NCI-H187 treated with DMSO at 0.1 percent for 48 hours (cell line): ENCODE data around the gene MKNK1.

ENCODE experiments used
- DNase-seq: peaks from one replicate; lab custom pipeline; 2025; lab: John Stamatoyannopoulos, UW

MKNK1 gene

DNA sequence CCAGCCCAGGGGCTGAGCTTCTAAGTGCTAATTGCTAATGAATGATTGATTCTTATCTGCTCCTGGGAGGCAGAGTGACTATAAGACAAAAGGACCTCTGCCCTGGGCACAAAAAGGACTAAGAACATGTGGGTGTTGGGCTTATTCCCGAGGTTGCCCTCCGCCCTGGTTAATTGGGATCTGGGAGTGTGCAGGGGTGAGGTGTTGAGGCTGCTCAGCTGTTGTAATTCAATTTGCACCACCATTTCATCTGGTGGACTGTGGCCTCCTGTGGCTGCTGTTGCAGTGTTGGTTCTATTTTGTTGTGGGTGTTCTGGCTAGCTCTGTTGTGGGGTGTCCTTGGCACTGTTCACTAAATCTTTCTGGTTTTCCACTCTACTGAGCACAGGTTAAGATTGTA, 65.9 kb downstream of the MKNK1 start:
- DNase-seq: no peak

DNA sequence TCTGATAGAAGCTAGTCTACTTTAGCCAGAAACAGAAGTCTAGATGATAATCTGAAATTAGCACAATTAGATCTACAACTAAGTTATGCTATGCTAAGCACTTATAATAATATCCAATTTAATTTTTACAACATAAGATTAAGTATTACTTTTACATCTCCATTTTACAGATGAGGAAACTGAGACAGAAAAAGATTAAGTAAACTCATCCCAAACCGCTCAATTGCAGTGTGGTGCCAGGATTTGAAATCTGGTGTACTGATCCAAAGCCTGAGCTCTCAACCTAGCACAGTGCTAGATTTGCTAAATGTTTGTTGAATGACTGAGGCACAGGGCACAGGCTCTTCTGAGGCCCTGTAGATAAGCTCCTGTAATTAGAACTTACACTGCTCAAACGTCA, 66.4 kb downstream of the MKNK1 start:
- DNase-seq: no peak

DNA sequence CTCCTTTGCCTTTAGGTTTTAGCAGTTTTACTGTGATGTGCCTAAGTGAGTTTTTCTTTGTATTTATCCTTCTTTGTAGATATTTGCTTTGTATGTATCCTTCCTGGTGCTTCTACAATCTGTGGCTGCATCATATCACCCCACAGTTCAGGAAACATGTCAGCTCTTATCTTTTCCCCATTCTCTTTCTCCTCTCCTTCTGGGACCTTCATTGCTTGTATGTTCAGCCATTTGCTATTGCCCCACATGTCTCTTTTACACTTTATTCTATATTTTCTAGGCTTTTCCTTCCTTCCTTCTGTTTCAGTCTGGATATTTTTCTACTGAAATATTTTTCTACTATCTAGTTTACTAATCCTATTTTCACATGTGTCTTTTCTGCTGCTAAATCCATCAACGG, 67.5 kb downstream of the MKNK1 start:
- no peak for DNase-seq

DNA sequence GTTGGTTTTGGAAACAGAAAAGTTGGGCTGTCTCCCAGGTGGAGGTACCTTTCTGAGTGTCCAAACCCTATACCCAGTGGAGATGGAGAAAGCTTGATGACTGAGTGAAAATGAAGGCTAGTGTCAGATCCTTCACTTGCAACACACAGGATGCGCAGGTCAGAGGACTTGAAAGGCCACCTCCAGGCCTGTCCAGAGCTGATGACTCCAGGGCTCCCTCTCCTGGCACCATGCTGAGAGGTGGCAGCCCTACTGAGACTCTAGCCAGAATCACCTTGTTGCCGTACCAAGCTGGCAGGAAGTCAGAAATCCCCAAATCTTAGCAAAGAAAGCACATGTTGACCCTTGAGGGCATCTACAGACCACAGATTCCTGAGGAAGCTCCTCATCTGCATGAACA, 69.0 kb downstream of the MKNK1 start:
- DNase-seq: no peak

DNA sequence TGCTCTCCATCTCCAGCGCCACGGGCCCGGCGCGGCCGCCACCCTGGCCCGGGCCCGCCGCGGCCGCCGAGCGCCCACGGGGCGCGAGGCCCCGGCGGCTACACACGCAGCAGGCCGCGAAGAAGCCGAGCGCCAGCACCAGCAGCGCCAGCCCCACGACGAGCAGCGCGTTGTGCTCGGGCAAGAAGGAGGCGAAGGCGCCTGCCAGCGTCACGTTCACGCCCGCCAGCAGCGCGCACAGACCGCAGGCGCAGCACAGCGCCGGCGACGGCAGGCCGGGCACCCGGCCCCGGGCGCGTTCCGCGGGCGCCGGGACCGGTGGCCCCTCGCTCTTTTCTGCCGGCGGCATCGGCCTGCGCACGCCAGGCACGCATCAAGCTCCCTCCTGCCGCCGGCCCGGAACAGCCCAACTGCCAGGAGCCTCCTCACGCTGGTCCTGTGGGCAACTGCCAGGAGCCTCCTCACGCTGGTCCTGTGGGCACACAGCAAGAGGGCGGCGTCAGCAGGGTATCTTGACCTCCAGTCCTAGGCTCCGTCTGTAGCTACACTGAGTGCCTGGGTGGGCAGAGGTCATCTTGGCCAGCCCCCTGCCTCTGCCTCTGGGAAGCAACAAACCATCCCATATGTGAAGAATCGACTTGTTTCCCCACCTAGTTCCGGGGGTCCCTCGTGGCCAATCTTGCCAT, 70.7 kb downstream of the MKNK1 start:
- DNase-seq: no peak

DNA sequence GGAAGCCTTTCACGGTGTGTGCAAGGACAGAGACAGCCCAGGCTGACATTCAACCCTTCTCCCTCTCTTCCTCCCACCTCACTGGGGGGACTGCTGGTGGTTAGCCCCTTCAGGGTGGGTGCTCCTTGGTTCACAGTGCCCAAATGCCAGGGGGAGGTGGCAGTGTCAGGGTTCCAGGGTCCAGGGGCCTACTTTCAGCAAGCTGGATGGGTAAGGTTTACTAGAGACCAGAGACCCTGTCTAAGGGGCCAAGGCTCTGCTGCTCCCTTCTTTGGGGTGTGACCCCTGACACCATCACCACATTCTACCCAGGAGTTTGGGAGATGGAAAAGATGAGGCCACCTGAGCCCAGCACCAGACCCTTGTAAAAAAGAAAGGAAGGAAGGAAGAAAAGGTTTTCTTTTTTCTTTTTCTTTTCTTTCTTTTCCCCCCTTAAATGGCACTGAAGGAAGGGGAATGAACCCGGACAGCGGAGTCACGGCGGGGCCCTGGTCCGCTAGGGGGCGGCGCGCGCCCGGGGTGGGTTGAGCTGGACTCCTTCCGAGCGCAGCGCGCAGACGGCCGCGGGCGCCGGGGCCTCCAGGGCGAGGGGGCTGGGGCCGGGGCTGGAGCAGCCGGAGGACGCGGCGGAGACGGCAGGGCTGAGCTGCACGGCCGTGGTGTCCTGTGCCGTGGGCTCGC, 71.4 kb downstream of the MKNK1 start:
- DNase-seq: no peak

DNA sequence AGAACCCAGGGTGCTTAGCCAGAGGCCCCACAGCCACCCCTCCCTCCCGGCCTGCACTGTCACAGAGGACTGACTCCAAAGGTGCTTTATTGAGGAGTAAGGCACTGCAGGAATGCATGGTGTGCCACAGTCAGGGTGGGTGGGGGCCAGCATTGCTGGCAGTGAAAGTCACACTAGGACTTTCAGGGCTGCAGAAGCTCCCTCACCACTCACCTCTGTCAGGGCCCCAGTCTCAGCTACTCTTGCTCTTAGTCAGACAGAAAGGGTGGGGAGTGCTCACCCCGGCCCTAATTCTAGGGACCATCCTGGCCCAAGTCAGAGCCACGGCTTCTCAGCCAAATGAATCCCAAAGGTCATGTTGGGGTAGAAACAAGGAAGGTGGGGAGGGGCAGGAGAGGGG, 72.0 kb downstream of the MKNK1 start:
- no peak for DNase-seq

DNA sequence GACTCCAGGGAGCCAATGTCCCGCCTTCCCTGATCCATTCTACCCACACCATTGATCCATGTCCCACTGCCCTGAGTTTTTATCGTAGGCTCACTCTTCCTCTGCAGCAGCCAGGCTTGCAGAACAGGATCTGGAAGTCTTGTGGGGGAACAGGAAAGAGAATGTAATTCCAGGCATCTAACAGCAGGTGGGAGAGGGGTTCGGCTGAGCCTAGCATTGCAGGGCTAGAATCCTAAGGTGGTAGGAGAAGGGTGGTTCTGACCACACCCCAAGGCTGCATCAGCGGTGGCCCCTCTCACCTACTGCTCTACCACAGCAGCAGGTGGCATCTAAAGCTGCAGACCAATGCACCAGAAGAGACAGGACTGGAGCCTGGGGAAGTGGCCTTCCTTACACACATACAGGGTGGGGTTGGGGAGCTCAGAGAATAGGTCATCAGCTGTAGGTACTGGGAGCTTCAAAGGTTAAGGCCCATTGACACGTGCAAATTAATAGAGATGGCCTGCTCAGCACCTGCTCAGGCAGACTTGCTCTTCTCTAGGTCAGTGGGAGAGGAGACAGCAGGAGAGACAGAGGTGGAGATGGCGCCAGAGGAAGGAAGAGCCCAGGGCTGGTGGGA, 73.2 kb downstream of the MKNK1 start:
- DNase-seq: no peak

DNA sequence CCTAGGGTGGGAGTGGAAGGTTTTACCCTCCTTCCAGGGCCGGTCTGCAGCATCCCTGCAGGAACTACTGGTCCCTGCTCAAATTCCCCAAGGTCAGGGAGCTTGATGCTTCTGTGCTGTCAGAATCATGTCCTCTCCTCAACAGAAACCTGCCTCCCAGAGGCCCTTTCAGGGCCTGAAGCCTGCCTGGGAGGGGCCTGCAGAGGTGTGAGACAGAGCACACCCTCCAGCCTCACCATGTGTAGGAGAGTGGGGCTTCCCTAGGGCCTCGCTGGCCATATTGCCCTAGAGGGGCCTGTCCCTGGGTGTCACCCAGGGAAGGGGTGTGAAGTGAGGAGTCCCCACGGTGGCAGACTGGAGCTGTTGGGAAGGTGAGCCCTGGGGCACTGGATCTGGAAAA, 73.8 kb downstream of the MKNK1 start:
- no peak for DNase-seq

DNA sequence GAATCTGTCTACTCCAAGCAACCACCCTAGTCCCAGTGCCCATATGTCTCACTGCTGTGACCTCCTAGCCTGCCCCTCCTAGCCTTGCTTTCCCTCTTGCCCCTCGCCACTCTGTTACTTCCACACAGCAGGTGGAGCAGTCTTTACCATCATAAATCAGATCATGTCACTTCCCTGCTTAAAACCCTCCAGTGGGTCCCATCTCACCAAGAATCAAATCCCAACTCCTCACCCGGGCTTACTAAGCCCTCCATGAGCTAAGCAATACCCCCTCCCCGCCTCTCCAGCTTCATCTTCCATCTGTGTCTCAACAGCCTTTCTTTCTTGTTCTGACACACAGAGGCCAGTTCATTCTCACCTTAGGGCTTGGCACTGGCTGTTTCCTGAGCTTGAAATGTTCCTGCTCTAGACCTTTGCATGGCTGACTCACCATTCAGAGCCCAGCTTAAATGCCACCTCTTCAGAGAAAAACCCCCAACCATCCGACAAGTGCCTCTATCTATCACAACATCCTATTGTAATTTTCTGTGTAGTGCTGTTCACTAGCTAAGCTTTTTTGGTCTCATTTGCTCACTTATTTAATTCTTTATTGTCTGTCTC, 74.9 kb downstream of the MKNK1 start:
- DNase-seq: no peak

DNA sequence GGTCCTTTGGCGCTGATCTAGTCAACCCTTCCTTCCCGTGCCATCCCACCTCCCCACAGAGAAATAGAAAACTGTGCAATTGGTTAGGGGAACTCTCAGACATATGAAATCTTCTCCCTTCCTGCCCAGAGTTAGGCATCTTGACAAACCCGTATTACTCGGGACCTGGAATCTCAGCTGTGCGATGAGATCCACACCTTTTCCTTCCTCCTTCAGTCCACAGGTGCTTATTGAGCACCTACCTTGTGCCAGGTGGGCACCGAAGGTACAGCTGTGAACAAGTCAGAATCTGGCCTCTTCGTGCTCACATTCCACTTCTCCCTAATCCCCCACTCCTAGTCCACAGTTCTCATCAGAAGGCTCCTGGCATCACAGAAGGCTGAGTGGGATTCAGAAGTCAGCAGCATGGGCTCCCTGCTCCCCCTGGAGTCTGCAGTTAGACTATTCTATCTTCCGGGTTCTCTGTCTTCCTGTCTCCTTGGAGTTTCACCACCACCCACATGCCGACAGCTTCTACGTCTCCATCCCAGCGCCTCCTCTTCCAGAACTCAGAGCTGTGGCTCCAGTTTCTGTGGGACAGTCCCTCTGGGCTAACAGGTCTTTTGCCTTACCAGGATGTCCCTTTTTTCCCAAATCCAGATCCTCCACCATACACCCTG, 75.6 kb downstream of the MKNK1 start:
- DNase-seq: no peak

DNA sequence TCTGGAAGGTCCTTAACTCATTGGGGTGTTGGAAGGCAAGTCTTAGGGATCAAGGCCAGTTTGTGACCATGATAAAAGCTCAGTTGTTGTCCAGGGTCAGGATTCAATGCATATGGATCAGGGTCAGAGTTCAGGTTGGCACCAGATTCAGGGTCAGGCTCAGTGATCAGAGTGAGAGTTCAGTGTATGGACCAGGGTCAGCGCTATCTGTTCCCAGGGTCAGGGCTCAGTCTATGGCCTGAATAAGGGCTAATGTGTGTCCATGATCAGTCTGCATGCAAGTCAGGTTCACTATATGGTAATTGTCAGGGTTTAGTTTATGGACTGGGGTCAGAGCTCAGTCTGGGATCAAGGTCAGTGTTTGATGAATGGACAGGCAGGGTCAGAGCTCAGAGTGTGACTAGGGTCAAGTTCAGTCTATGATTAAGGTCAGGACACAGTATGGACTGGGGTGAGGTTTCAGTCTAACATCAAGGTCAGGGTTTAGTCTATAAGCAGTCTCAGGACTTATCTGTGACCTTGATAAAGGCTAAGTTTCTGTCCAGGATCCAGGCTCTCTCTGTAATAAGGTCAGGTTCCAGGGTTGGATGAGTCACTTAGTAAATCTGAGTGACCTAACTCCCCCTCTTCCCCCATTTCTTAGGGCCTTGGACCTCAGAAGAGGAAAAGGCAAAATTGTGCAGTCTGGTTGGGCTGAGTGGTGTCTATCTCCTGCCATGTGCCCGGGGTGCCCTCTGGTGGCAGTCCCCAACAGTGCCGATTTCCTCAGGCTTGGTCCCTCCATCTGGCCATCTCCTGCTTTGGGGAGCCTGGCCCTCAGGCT, 76.4 kb downstream of the MKNK1 start:
- no peak for DNase-seq

DNA sequence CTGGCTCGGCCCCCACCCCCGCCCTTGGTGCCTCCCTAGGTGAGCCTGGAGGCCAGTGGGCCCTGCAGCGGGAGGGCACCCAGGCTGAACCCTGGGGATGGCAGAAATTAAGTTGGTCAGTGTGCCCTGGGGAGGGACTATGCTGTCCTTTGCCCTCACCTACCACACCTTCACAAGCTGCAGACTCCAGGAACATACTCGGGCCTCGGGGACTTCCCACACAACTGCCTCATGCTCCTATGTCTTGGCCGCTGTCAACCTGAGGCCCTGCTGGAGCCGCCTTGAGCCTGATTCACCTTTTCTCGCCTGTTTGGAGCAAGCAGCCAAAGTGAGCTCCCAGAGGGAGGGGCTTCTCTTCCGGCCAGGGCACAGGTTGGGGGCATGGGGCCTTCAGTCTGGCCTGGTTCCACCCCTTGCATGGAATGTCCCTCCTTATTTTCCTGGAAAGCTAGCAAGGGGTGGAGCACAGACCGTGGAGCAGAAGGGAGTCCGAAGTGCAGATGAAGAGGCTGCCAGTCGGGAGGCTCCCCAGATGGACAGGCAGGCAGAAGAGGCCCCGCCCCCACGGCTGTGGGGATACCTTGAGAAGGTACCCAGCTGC, 77.3 kb downstream of the MKNK1 start:
- no peak for DNase-seq

DNA sequence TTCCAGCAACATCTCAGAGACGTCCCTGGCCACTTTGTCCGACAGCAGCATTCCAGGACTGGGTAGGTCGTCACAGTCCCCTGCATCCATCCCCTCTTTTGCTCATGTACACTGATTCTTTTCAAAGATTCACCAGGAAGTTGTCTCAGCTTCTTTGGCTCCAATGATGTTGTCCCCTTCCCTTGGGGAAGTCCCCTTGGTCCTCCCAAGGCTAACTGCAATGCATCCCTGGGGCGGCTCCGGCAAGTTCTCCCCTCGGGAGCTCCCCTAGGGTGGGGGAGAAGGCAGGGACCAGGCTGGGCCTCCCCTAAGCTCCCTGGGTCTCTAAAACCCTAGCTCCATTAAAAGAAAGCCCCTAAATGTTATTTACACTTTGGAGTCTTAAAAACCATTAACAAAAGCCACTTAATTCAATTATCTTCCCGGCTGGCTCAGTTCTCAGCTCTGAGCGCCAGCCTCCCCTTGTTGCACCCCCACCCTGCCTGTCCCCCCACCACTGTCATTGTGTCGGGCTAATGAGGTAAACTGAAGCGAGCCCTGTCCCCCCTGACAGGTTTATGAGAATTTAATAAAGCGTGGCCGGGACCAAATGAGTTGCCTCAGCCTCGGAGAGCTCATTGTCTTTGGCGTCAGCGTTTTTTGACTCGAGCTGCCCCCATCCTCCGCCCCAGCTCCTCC, 77.9 kb downstream of the MKNK1 start:
- no peak for DNase-seq

DNA sequence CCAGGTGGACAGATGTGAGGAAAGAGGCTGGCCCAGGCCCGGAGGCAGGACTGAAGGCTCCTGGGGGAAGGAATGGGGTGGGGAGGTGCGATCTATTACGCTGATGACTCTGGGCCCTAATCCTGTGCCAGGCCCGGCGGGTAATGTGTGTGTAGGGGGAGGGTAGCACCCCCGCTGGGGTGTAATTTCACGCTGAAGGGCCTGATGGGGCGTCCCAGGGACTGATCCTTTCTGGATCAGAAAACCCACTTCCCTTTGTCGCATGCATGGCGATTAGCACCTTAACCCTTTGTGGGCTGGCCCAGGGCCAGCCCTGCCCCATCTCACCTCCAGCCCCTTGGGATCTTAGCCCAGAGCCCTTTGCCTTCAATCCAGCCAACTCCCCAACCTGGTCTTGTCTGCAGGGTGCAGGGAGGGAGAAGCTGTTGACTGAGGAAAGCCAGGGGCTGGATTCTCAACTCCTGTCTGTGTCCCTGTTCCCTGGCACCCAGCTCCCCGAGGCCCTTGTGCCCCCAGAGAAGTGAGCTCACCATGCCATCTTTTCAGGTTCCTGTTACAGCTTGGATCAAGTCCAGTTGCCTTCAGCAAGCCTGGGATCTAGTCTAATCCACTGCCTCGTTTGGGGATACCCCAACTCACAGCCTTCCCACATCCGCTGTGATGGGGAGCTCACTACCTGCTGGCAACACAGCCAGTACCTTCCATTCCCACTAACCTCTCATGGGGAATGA, 78.7 kb downstream of the MKNK1 start:
- no peak for DNase-seq

DNA sequence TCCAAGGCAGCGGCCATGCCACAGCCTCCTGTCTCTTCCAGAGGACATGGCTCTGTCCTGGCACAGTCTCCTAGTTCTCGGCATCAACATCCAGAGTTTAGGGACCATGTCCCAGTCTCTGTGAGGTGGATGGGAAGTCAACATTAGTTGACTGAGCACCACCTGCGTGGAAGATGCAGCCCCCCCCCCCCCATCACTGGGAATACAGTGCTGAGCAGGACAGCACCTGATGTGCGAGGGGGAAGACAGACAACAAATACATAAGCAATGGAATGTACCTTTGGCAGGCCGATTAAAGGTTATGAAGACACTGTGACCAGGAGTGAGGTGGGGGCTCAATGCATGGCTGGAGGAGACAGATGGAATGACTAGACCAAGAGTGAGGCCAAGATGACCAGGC, 79.2 kb downstream of the MKNK1 start:
- no peak for DNase-seq

DNA sequence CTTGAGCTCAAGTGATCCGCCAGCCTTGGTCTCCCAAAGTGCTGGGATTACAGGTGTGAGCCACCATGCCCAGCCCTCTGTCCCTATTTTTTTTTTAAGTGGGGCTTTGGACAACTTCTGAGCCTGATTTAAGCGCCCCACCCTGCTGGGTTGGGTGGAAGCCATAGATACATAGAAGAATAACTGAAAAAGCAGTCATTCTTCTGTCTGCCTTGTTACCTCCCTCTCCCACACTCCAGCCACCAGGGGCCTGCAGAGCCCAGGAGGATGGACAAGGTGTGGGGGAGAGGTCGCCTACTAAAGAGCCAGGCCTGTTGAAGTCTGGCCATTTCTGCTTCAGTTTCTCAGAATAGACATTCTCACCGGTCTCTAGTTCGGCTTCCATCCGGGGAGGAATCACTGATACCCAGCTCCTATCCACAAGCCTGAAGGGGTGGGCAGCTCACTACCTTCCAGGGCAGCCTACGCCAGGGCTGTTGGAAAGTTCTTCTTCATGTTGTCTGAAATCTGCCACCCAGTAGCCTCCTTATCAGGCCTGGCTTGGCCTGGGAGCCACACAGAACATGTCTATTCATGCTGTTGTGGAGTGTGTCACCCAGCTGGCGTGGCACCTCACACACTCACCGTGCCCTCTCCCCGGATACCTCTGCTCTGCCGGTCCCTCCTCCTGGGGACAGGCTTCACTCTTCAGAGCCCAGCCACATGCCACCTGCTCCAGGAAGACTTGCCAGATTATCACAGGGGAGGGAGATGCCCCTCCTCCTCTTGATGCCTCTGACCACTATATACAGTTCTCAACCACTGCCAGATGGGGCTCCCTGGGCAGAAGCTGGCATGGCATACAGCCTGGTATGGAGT, 80.3 kb downstream of the MKNK1 start:
- no peak for DNase-seq

DNA sequence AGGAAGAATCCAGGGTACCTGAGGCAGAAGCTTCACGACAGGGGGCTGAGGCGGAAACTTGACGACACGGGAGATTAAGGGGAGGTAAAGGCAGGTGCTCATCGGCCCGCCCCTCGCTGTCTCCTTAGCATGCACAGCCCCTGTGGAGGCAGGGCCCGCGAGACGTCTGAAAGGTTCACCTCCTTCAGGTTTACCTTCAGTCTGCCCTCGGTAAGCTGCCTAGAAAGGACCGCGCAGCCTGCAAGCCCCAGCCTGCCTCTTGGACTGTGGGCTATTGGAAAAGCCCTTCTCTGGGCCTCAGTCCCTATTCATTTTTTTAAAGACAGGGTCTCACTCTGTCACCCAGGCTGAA, 81.1 kb downstream of the MKNK1 start:
- no peak for DNase-seq
